Activated CD8-positive, alpha-beta memory T cell treated with anti-CD3 and anti-CD28 coated beads, Interleukin-2, amount 50 U/mL, for 24 hours (primary cell): ENCODE results near the gene LIPI.
"Not testable (repeated sequence)": the region's sequence is repeated elsewhere in the genome, so short reads cannot be mapped to it uniquely, and the experiment has no call there.

Source experiments
- DNase-seq: peaks from one replicate; pipeline ENCODE4 v3.0.0-alpha.2; 2020; ENCODE audit errors: extremely low read depth

LIPI gene

DNA sequence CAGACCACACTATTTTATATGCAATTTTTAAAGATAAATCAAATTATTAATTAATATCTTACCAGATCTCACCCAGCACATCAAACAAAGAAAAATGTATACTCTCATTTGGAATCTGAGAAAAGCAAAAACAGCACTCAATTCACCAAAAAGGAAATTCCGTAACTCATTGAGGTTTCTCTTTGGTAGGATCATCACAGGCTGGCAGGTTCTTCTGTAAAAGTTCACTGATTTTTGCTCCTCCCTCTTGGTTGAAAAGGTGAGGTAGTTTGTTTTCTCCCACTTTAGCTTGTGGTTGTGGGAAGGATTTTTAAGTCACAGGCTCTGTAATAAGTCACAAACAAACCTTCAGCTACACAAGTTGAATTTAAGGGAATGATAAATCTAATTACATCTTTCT lies at the start of gene LIPI:
LIPI (minus strand) TSS at position 218 of the 400 bp plus-strand sequence; CDS start at position 108, 110 bp downstream.
- no peak for DNase-seq

- no peak for DNase-seq
Measured at GRCh38 chr21:14260174-14260764, 49.5 kb upstream of the LIPI start.

DNA sequence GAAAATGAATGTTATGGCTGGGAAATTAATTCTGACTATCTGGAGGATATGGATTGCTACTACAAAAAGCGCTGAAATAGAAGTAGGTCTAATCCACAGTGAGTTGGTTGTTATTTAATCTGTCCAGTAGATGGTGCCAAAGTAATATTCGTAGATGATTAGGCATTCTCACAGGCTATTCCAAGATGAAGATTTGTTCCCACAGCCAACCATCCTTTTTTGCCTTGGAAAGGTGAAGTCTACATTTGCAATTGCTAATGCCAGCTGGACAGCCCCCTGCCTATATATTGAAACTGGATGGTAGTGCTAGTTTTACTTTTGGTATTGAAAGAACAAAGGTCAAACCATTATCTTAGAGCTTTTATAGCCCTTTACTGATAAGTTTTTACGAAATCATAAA lies 49.0 kb upstream of the LIPI start:
- DNase-seq: no peak

DNA sequence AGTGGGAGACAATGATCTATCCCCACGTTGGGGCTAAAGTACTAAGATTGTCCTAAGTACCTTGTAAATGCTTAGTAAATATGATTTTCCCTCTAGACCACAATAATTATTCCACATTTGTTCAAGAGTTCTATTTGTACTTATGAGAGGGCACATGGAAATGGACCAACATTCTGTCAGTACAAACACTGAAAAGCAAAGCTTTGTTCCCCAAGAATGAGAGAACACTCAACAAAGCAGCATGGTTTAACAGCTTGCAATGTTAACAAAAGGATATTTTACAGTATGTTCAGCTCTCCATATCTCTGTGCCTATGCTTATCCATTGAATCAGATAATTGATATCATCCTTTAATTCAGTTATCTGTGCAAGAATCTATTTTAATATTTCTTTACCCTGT lies 40.6 kb upstream of the LIPI start:
- no peak for DNase-seq

DNA sequence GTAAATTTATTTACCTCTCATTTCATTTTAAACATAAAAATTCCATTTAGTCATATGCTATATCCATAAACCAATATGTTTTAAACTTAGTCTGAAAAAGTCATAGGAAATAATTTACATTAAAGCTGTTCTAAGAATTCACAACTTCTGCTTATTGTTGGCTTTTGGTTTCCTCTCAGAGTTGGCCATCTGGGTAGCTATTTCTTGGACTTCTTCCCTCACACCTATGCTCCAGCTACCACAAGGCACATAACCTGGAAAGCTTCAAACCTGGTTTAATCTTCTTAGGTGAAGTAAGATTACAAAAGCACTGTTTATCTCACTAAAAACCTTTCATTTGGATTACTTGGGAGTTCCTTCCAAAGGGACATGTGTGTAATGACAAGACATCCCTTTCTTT lies 35.0 kb upstream of the LIPI start:
- no peak for DNase-seq

DNA sequence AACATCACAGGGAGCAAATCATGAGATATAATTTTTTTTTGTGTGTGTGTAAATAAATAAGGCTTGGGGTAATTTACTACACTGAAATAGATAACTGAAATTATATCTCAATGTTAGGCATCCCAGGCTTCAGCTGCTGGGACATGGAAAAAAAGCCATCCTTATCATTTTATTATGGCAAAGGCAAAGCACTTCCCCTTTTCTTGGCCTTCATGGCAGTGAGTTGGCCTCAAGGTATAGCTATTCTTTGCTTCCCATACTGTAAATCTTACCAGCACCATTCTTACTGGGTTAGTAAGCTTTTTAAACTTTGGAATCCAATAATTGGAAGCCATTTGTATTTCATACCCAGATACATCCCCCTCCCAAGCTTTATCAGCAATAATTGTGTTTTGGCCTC lies 34.2 kb upstream of the LIPI start:
- DNase-seq: no peak

DNA sequence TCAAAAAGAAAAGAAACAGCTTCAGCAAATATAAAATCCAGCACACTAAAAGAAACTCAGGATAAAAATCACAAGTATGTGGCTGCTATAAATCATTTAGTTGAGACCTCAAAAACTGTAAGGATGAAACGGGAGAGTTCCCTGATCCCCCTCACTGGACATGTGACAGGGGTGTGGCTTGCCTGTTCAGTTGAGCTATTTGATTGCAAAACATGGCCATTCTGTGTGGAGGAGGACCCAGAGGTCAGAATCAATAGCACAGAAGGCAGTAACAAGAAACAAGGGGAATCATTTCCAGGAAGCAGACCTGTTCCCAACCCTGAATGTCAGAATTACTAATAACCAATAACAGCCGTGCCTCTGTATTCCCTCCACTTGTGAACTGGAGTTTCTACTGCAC lies 33.1 kb upstream of the LIPI start:
- DNase-seq: no peak

GRCh38 chr21:14243461-14243860 lies 32.7 kb upstream of the LIPI start:
- no peak for DNase-seq

DNA sequence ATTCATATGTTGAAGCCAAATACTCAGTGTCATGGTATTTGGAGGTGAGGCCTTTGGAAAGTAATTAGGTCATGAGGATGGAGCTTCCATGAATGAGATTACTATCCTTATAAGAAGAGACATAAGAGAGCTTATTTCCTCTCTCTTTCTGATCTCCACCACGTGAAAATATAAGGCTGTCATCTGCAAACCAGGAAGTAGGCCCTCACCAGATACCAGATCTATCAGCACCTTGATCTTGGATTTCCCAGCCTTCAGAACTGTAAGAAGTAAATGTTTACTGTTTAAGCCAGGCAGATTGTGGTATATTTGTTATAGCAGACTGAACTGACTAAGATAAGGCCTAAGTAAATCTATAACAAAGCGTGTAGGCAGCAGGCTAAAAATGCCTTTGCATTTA lies 30.5 kb upstream of the LIPI start:
- DNase-seq: no peak

- DNase-seq: no peak
Measured at GRCh38 chr21:14239281-14239680, 28.5 kb upstream of the LIPI start.

GRCh38 chr21:14236180-14236579 lies 25.4 kb upstream of the LIPI start:
- no peak for DNase-seq

- DNase-seq: no peak
Measured at GRCh38 chr21:14235101-14235500, 24.3 kb upstream of the LIPI start.

GRCh38 chr21:14229399-14229798 lies 18.6 kb upstream of the LIPI start:
- no peak for DNase-seq

GRCh38 chr21:14223365-14223764 lies 12.6 kb upstream of the LIPI start:
- no peak for DNase-seq

- DNase-seq: peak; percentile 29
Measured at GRCh38 chr21:14215971-14216641, 5.4 kb upstream of the LIPI start, which contains the start of gene RBM11. Gene RBM11 (plus strand): TSS chr21:14216157. CDS start chr21:14216187, 30 bp downstream.

- DNase-seq: no peak
Measured at GRCh38 chr21:14213164-14213563, 2.4 kb upstream of the LIPI start.

GRCh38 chr21:14206222-14206621 lies 4.5 kb downstream of the LIPI start:
- no peak for DNase-seq

- not testable (repeated sequence) for DNase-seq
Measured at GRCh38 chr21:14166463-14167223, 44.1 kb downstream of the LIPI start.

DNA sequence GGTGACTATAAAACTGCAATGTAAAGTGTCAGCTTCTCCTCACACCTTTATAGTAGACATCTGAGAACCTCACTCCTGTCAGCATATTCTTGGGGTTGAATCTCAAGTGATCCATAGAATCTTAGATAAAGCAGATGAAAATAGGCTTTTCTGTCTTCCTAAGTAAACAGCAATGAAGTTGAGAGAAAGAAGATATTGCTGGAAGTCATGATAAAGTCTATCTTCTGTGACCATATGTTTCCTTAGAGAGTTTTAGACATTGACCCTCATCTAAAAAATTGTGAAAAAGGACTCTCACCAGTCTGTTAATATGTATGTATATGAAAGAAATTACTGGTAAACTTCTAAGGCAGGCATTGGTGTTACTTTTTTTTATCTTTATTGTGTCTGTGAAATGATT lies 66.8 kb downstream of the LIPI start:
- DNase-seq: no peak

- no peak for DNase-seq
Measured at GRCh38 chr21:14124266-14124665, 86.5 kb downstream of the LIPI start.

GRCh38 chr21:14121719-14122118 lies 89.0 kb downstream of the LIPI start:
- no peak for DNase-seq

GRCh38 chr21:14120091-14120734 lies 90.5 kb downstream of the LIPI start:
- no peak for DNase-seq
